Thymus (tissue), 11 donors: ENCODE results near the gene ASTN2. TPM values are rescaled to one million over a fixed set of nuclear protein-coding genes. Genes with fewer than 3 reads are reported as not detected.

Source experiments
- DNase-seq, 9 donors: peaks; one replicate each; pipeline ENCODE4 v3.0.0-alpha.2; 2013; ENCODE audit warnings: low spot score in 9 of 9, low read depth in 6 of 9, missing footprints in 1 of 9
- H3K27ac ChIP-seq, 2 donors: one replicate each; pipeline ENCODE4 v1.5.1; 2013; ENCODE audit warnings: control low read depth in 1 of 2, low read depth in 1 of 2, low read length in 1 of 2, mild to moderate bottlenecking in 1 of 2, moderate library complexity in 1 of 2
- H3K27me3 ChIP-seq, 2 donors: one replicate each; pipeline ENCODE4 v1.5.1; 2013; ENCODE audit warnings: low read length in 1 of 2; ENCODE audit not compliant: control insufficient read depth in 2 of 2, insufficient read depth in 1 of 2
- H3K36me3 ChIP-seq, 2 donors: one replicate each; pipeline ENCODE4 v1.5.1; 2013; ENCODE audit warnings: low read length in 1 of 2, mild to moderate bottlenecking in 1 of 2, moderate library complexity in 1 of 2; ENCODE audit not compliant: control insufficient read depth in 2 of 2, insufficient read depth in 2 of 2
- H3K4me1 ChIP-seq, 2 donors: one replicate each; pipeline ENCODE4 v1.5.1; 2013; ENCODE audit warnings: low read length in 2 of 2; ENCODE audit not compliant: control insufficient read depth in 2 of 2, insufficient read depth in 2 of 2
- H3K4me3 ChIP-seq, 2 donors: one replicate each; pipeline ENCODE4 v1.5.1; 2013; ENCODE audit warnings: low read length in 2 of 2, control low read depth in 1 of 2, mild to moderate bottlenecking in 1 of 2
- H3K9me3 ChIP-seq, 2 donors: one replicate each; pipeline ENCODE4 v1.5.1; 2013; ENCODE audit warnings: low read length in 1 of 2, mild to moderate bottlenecking in 1 of 2; ENCODE audit not compliant: control insufficient read depth in 2 of 2, insufficient read depth in 1 of 2
- WGBS: extraction: QIAGEN DNeasy Blood & Tissue Kit; methylation state at CpG from one replicate; pipeline ENCODE4 v1.1.7; 2013; 5-methylcytosine and 5-hydroxymethylcytosine counted together
- polyA plus RNA-seq: library from polyadenylated mRNA; stranded (reverse); fragments of 200-250 nt; gene quantifications from one replicate; pipeline ENCODE4 v1.2.3, GENCODE V29; 2013
- total RNA-seq: library from RNA; stranded (reverse); fragments of 120-200 nt; gene quantifications from one replicate; pipeline ENCODE4 v1.2.4, GENCODE V29; 2013
- donor health status: healthy.

The ASTN2 gene
- total and polyA plus RNA-seq, 2 donors = 5.8 to 5.9 TPM

DNA sequence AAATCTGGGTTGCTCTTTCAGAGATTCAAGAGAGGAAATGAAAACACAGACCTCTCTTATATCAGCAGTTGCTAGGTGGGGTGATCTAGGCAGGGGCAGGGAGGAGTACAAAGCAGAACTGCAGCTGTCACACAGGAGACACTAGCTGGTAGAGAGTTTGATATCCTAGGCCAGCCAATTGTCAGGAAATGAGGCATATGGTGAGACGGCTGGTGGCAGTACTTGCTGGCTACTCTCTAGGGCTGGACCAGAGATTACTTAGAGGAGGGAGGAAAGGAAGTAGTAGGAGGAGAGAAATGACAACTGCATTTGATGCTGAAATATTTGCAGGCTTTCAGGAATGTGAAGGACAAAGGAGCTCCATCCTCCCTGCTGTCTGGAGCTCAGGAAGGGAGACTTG is 614.0 kb downstream of the ASTN2 start:
- Histone ChIP-seq H3K36me3 (no peaks in the 10 kb centered on the region), H3K27ac (no peak overlapping the region), H3K27me3 (no peaks in the 10 kb centered on the region), H3K9me3 (no peaks in the 10 kb centered on the region), H3K4me1 (no peaks in the 10 kb centered on the region), H3K4me3 (no peak overlapping the region)
- no peak for DNase-seq
- WGBS = 7% methylated on average over 1 of the region's 1 CpG

DNA sequence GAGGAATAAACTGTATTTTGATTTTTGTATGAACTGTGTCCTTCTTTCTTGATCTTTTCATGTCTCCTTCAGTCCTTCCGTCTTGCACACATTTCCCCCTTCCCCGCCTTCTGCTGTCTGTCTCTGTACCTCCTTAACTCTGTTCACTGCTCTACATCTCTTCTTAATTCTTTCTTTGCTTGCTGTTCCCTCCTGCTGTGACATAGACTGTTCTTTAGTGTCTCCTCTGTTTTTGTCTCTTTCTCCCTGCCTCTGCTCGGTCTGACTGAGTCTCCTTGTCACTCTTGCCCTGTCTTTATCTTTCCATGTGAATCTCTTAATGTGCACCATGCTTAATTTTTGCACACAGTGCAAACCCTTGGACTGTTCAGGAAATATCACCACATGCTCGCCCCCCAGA is 614.8 kb downstream of the ASTN2 start:
- no peak for DNase-seq
- Histone ChIP-seq H3K4me3 (no peak overlapping the region), H3K27ac (no peak overlapping the region), H3K36me3 (no peaks in the 10 kb centered on the region), H3K9me3 (no peaks in the 10 kb centered on the region), H3K4me1 (no peaks in the 10 kb centered on the region), H3K27me3 (no peaks in the 10 kb centered on the region)
- 80% methylated on average over 4 of the region's 4 CpGs for WGBS

GRCh38 chr9:116798521-116798920 is 616.3 kb downstream of the ASTN2 start:
- no peaks in the 10 kb centered on the region for H3K9me3 ChIP-seq
- 72% methylated on average over 2 of the region's 2 CpGs for WGBS
- H3K36me3 ChIP-seq = no peaks in the 10 kb centered on the region
- no peak overlapping the region for H3K4me3 ChIP-seq
- no peak for DNase-seq
- H3K4me1 ChIP-seq = no peaks in the 10 kb centered on the region
- H3K27ac ChIP-seq = no peak overlapping the region
- no peaks in the 10 kb centered on the region for H3K27me3 ChIP-seq

- H3K36me3 ChIP-seq = no peaks in the 10 kb centered on the region
- no peaks in the 10 kb centered on the region for H3K9me3 ChIP-seq
Measured at GRCh38 chr9:116797276-116797675, 617.6 kb downstream of the ASTN2 start.

DNA sequence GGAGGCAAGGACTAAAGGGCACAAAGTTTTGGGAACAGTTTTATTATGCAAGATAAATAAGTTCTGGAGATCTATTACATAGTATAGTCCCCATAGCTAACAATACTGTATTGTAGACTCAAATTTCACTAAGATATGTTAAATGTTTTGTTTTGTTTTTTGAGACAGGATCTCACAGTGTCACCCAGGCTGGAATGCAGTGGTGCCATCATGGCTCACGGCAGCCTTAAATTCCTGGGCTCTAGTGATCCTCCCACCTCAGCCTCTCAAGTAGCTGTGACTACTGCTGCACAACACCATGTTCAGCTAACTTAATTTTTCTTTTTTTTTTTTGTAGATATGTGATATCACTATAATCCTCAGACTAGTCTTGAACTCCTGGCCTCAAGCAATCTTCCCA is 618.2 kb downstream of the ASTN2 start:
- WGBS = 78% methylated on average over 1 of the region's 1 CpG
- no peak for DNase-seq
- Histone ChIP-seq H3K9me3 (no peaks in the 10 kb centered on the region), H3K4me1 (no peaks in the 10 kb centered on the region), H3K4me3 (no peak overlapping the region), H3K27me3 (no peaks in the 10 kb centered on the region), H3K36me3 (no peaks in the 10 kb centered on the region), H3K27ac (no peak overlapping the region)

More at GRCh38 chr9:116797276-116797675, 617.6 kb downstream of the ASTN2 start:
- DNase-seq = no peak
- Histone ChIP-seq H3K4me1 (no peaks in the 10 kb centered on the region), H3K27me3 (no peaks in the 10 kb centered on the region), H3K27ac (no peak overlapping the region), H3K4me3 (no peak overlapping the region)

DNA sequence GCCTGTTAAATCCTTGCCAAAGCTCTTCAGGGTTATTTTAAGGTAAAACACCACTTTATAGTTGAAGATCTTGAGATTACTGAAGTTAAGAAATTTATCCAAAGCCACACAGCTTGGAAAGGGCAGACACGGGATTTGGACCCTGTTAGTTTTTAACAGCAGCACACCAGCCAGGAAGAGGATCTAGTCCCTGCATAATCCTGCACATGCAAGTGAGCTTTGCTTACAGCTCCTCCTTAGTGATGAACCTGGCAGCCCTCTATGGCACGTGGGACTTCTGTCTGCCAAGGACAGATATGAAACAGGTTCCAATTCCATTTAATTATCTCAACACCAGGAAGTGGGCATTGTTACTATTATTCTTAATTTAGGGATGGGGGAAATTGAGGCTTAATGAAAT is 619.0 kb downstream of the ASTN2 start:
- WGBS = 65% methylated on average over 2 of the region's 2 CpGs
- no peak overlapping the region for H3K4me3 ChIP-seq
- H3K27ac ChIP-seq = no peak overlapping the region
- no peaks in the 10 kb centered on the region for H3K27me3 ChIP-seq
- H3K4me1 ChIP-seq = no peaks in the 10 kb centered on the region
- H3K36me3 ChIP-seq = no peaks in the 10 kb centered on the region
- no peaks in the 10 kb centered on the region for H3K9me3 ChIP-seq
- DNase-seq = no peak

- no peaks in the 10 kb centered on the region for H3K27me3 ChIP-seq
Measured at GRCh38 chr9:116792271-116792670, 622.6 kb downstream of the ASTN2 start.

DNA sequence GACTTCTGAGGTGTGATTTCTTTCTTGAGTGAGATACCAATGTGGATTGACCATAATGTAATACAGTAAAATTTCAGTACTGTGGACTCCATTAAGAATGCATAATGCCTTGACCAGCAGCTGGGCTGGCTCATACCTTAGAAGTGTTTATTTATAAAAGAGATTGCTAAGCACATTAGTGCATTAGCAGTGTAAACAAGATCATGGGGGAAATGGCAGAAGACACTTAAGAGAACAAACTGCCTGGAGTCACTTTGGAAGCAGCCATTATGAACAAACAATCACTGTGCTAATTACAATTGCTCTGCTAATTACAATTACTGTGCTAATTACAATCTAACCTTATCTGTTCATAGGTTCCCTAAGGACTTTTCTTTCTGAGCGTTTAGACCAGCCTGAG is 623.5 kb downstream of the ASTN2 start:
- no peak overlapping the region for H3K27ac ChIP-seq
- no peaks in the 10 kb centered on the region for H3K9me3 ChIP-seq
- no peaks in the 10 kb centered on the region for H3K36me3 ChIP-seq
- H3K4me3 ChIP-seq = no peak overlapping the region
- H3K27me3 ChIP-seq = no peaks in the 10 kb centered on the region
- 75% methylated on average over 1 of the region's 1 CpG for WGBS
- H3K4me1 ChIP-seq = no peaks in the 10 kb centered on the region
- DNase-seq = no peak

More at GRCh38 chr9:116792271-116792670, 622.6 kb downstream of the ASTN2 start:
- 86% methylated on average over 6 of the region's 6 CpGs for WGBS
- Histone ChIP-seq H3K4me1 (no peaks in the 10 kb centered on the region), H3K9me3 (no peaks in the 10 kb centered on the region), H3K36me3 (no peaks in the 10 kb centered on the region), H3K4me3 (no peak overlapping the region), H3K27ac (no peak overlapping the region)
- DNase-seq = no peak

GRCh38 chr9:116789081-116789480 is 625.8 kb downstream of the ASTN2 start:
- WGBS = 45% methylated on average over 3 of the region's 3 CpGs
- Histone ChIP-seq H3K9me3 (no peaks in the 10 kb centered on the region), H3K4me3 (no peak overlapping the region), H3K36me3 (no peaks in the 10 kb centered on the region), H3K27me3 (no peaks in the 10 kb centered on the region), H3K4me1 (no peaks in the 10 kb centered on the region), H3K27ac (no peak overlapping the region)
- DNase-seq = no peak

GRCh38 chr9:116786737-116787136 is 628.1 kb downstream of the ASTN2 start:
- Histone ChIP-seq H3K36me3 (no peaks in the 10 kb centered on the region), H3K4me3 (no peak overlapping the region), H3K9me3 (no peaks in the 10 kb centered on the region), H3K27ac (no peak overlapping the region), H3K4me1 (no peaks in the 10 kb centered on the region), H3K27me3 (no peaks in the 10 kb centered on the region)
- DNase-seq = no peak
- 92% methylated on average over 2 of the region's 2 CpGs for WGBS
